HCT116 (cell line): Measurements from ENCODE around the gene S100A1. TPM values are rescaled to one million over a fixed set of nuclear protein-coding genes. Genes with fewer than 3 reads are reported as not detected.

Source experiments
- ATAC-seq: fragments of 200-7000 bp; cut with Tn5 transposase; 2 replicates; pipeline ENCODE4 v1.9.1; 2020; ENCODE audit warnings: mild to moderate bottlenecking, moderate library complexity
- BruUV-seq: library from RNA; stranded (reverse); fragments of 400-500 nt; replicated peaks from 2 replicates; lab custom pipeline; 2021; lab: Mats Ljungman, UMichigan
- CTCF ChIA-PET: fragments of 300-600 bp; sonication (Branson Sonifier 250); formaldehyde crosslinking; loops from one replicate; lab custom pipeline; 2021; ENCODE audit warnings: antibody characterized with exemption; lab: Charles Lee
- POLR2A ChIA-PET: fragments of 300-600, 350-600 bp; sonication (Branson Sonifier 250); formaldehyde crosslinking; loops from one replicate; lab custom pipeline; 2021; ENCODE audit warnings: antibody characterized with exemption; lab: Charles Lee
- RAD21 ChIA-PET, 2 experiments: fragments of 300-600 bp; sonication (Branson Sonifier 250); formaldehyde crosslinking; loops; one replicate each; lab custom pipeline; 2023; ENCODE audit warnings: low total read pairs in 2 of 2; ENCODE audit not compliant: uncharacterized antibody in 2 of 2, unreplicated experiment in 2 of 2, low non-redundant PET in 1 of 2; lab: Charles Lee
- DNase-seq: peaks from one replicate; pipeline ENCODE4 v3.0.0-alpha.2; 2010; ENCODE audit warnings: low read depth, low spot score
- H2AFZ ChIP-seq: fragments of 200-600 bp; shearing (Covaris generic), sonication (generic); 2 replicates; pipeline ENCODE4 v1.6.1; 2017; ENCODE audit warnings: low read depth, mixed run types, mixed read lengths, antibody characterized with exemption, low read length; ENCODE audit not compliant: poor library complexity, severe bottlenecking
- H3K27ac ChIP-seq: 2 replicates; pipeline ENCODE4 v1.5.1; 2012; ENCODE audit warnings: low read depth, low read length
- H3K27me3 ChIP-seq: fragments of 200-600 bp; sonication (generic); 2 replicates; pipeline ENCODE4 v1.6.1; 2016; ENCODE audit warnings: mixed run types, low read length, mixed read lengths; ENCODE audit not compliant: insufficient read depth
- H3K36me3 ChIP-seq, 2 experiments: fragments of 200-500 bp in 1 of 2; fragments of 200-600 bp in 1 of 2; sonication (Bioruptor generic) in 1 of 2; sonication (generic) in 1 of 2; 2 replicates each; pipeline versions ENCODE4 v1.5.1 to v1.6.1; 2014 to 2016; ENCODE audit warnings: low read length in 2 of 2, inconsistent platforms in 1 of 2, mixed read lengths in 1 of 2, mixed run types in 1 of 2; ENCODE audit not compliant: insufficient read depth in 2 of 2, control insufficient read depth in 1 of 2
- H3K4me1 ChIP-seq, 2 experiments: fragments of 200-600 bp in 1 of 2; sonication (generic) in 1 of 2; 2 replicates each; pipeline versions ENCODE4 v1.5.1 to v1.6.1; 2012 to 2017; ENCODE audit warnings: low read length in 2 of 2, inconsistent platforms in 1 of 2, mild to moderate bottlenecking in 1 of 2, mixed read lengths in 1 of 2, mixed run types in 1 of 2, moderate library complexity in 1 of 2; ENCODE audit not compliant: insufficient read depth in 2 of 2, control insufficient read depth in 1 of 2
- H3K4me2 ChIP-seq: fragments of 200-600 bp; sonication (generic); 2 replicates; pipeline ENCODE4 v1.6.1; 2017; ENCODE audit warnings: mixed run types, low read length, mixed read lengths
- H3K4me3 ChIP-seq, 2 experiments: fragments of 200-600 bp in 1 of 2; sonication (generic) in 1 of 2; replicated peaks in 1 of 2; 2 replicates each; pipeline ENCODE4 v1.5.1; 2011 to 2016; ENCODE audit warnings: low read length in 2 of 2, control low read depth in 1 of 2, low read depth in 1 of 2, mild to moderate bottlenecking in 1 of 2, mixed read lengths in 1 of 2, mixed run types in 1 of 2
- H3K79me2 ChIP-seq: fragments of 200-600 bp; sonication (generic); 2 replicates; pipeline ENCODE4 v1.6.1; 2017; ENCODE audit warnings: mild to moderate bottlenecking, mixed run types, low read length, moderate library complexity, mixed read lengths; ENCODE audit not compliant: insufficient read depth
- H3K9ac ChIP-seq: fragments of 200-600 bp; sonication (generic); 2 replicates; pipeline ENCODE4 v1.6.1; 2016; ENCODE audit warnings: low read length, mixed read lengths
- H3K9me2 ChIP-seq: fragments of 200-600 bp; sonication (generic), shearing (Covaris generic); 2 replicates; pipeline ENCODE4 v1.6.1; 2017; ENCODE audit warnings: mixed run types, mild to moderate bottlenecking, moderate library complexity; ENCODE audit not compliant: insufficient read depth
- H3K9me3 ChIP-seq, 2 experiments: fragments of 200-500 bp in 1 of 2; fragments of 200-600 bp in 1 of 2; sonication (Bioruptor generic) in 1 of 2; sonication (generic) in 1 of 2; 2 replicates each; pipeline ENCODE4 v1.6.1; 2014 to 2017; ENCODE audit warnings: low read length in 2 of 2, mixed read lengths in 2 of 2, inconsistent platforms in 1 of 2, low read depth in 1 of 2, mild to moderate bottlenecking in 1 of 2, mixed run types in 1 of 2, moderate library complexity in 1 of 2; ENCODE audit not compliant: control insufficient read depth in 1 of 2, insufficient read depth in 1 of 2
- H4K20me1 ChIP-seq: fragments of 200-600 bp; sonication (generic), shearing (Covaris generic); 2 replicates; pipeline ENCODE4 v1.6.1; 2017; ENCODE audit warnings: mixed run types, mild to moderate bottlenecking, moderate library complexity; ENCODE audit not compliant: insufficient read depth
- ATF3 ChIP-seq: IDR thresholded peaks from 2 replicates; pipeline ENCODE4 v1.6.1; 2012
- CTCF ChIP-seq, 3 experiments: fragments of 200-600 bp in 1 of 3; sonication (generic) in 1 of 3; IDR thresholded peaks in 2 of 3; conservative IDR thresholded peaks in 1 of 3; 2 replicates each; pipeline ENCODE4 v1.5.1; 2012 to 2017; ENCODE audit warnings: low read depth in 2 of 3, low read length in 2 of 3, antibody characterized with exemption in 1 of 3, borderline replicate concordance in 1 of 3, control low read depth in 1 of 3, mild to moderate bottlenecking in 1 of 3, mixed read lengths in 1 of 3, mixed run types in 1 of 3, moderate library complexity in 1 of 3; ENCODE audit not compliant: insufficient read depth in 1 of 3
- EGR1 ChIP-seq: IDR thresholded peaks from 2 replicates; pipeline ENCODE4 v1.6.1; 2012; ENCODE audit warnings: low read depth
- ELF1 ChIP-seq: IDR thresholded peaks from 2 replicates; pipeline ENCODE4 v1.6.1; 2012; ENCODE audit warnings: low read depth, borderline replicate concordance
- EZH2 ChIP-seq: fragments of 200-600 bp; sonication (generic); IDR thresholded peaks from 2 replicates; pipeline ENCODE4 v1.6.1; 2017; ENCODE audit warnings: antibody characterized with exemption, mixed run types
- EZH2phosphoT487 ChIP-seq: fragments of 200-600 bp; IDR thresholded peaks from 2 replicates; pipeline ENCODE4 v1.6.1; 2018; ENCODE audit warnings: antibody characterized with exemption, borderline replicate concordance
- FOSL1 ChIP-seq: IDR thresholded peaks from 2 replicates; pipeline ENCODE4 v1.6.1; 2012; ENCODE audit warnings: low read depth
- JUND ChIP-seq: IDR thresholded peaks from 2 replicates; pipeline ENCODE4 v1.6.1; 2012
- RAD21 ChIP-seq: IDR thresholded peaks from 2 replicates; pipeline ENCODE4 v1.6.1; 2012; ENCODE audit warnings: low read depth, mild to moderate bottlenecking
- SP1 ChIP-seq: IDR thresholded peaks from 2 replicates; pipeline ENCODE4 v1.6.1; 2012; ENCODE audit warnings: low read depth
- TCF7L2 ChIP-seq: IDR thresholded peaks from 2 replicates; pipeline ENCODE4 v1.7.0; 2011; ENCODE audit warnings: borderline replicate concordance, inconsistent platforms; ENCODE audit not compliant: insufficient read depth, insufficient read length; ENCODE audit errors: extremely low read depth
- intact Hi-C: fragments of 100-400 bp; cut with micrococcal nuclease; formaldehyde crosslinking; loops from 2 replicates; pipeline ENCODE4 v1.10.0; 2022
- total RNA-seq: library from RNA; stranded (reverse); gene quantifications from one replicate; pipeline ENCODE4 v1.2.1, GENCODE V29; 2021; ENCODE audit not compliant: unreplicated experiment

S100A1 gene
- total RNA-seq, 1 experiment from 2014 or later, result 0.30 TPM

GRCh38 chr1:153655333-153655732 is 27.1 kb downstream of the S100A1 start:
- CTCF ChIA-PET, result no interaction called here
- no peak overlapping the region for H3K9ac ChIP-seq
- no peak overlapping the region for H3K4me2 ChIP-seq
- H3K27ac ChIP-seq, result no peak overlapping the region
- POLR2A ChIA-PET, result interaction anchor here (1.2 kb wide), 1 partner anchor 28 kb away, joined by 3 read pairs; the partner anchor contains the start of gene S100A13
- intact Hi-C loops, result no loop called here
- H4K20me1 ChIP-seq, result no peaks in the 10 kb centered on the region
- H3K36me3 ChIP-seq, result no peaks in the 10 kb centered on the region
- no peak for DNase-seq
- TF ChIP-seq SP1, result no peak
- no peak for TF ChIP-seq ATF3
- no peak for TF ChIP-seq ELF1
- no peak for TF ChIP-seq CTCF (IDR thresholded peaks at IDR 0.05 in 2 of 3, conservative IDR thresholded peaks at IDR 0.05 in 1 of 3; ENCODE audit: borderline replicate concordance in 1 of 3, insufficient read depth in 1 of 3, low read depth in 2 of 3, low read length in 2 of 3)
- TF ChIP-seq JUND, result no peak
- TF ChIP-seq EGR1, result no peak
- TF ChIP-seq EZH2, result no peak
- TF ChIP-seq RAD21, result no peak
- no peak for TF ChIP-seq EZH2phosphoT487
- no peak for TF ChIP-seq TCF7L2
- no peak for TF ChIP-seq FOSL1
- no peaks in the 10 kb centered on the region for H3K27me3 ChIP-seq
- H3K79me2 ChIP-seq, result peaks cover 12% of the 10 kb centered on the region
- no peaks in the 10 kb centered on the region for H3K9me2 ChIP-seq
- H3K4me3 ChIP-seq, result no peak overlapping the region
- H2AFZ ChIP-seq, result no peak overlapping the region
- peaks cover 10 to 28% of the 10 kb centered on the region in 2 experiments; a peak in 3 of 4 replicates for H3K4me1 ChIP-seq
- H3K9me3 ChIP-seq, result no peaks in the 10 kb centered on the region
- RAD21 ChIA-PET, result no interaction called here
- no TSS peak for BruUV-seq
- ATAC-seq, result no peak
